SK-N-SH treated with all-trans-retinoic acid at 6 μM for 48 hours (cell line): ENCODE measurements around the gene ATAD5.

ENCODE experiments used
- ARNTL ChIP-seq: fragments of 450-650 bp; formaldehyde crosslinking; IDR thresholded peaks from 2 replicates; pipeline ENCODE4 v1.5.0; 2020; ENCODE audit warnings: low read depth, mild to moderate bottlenecking, moderate library complexity, borderline replicate concordance
- CSDC2 ChIP-seq: fragments of 250-450 bp; sonication (Bioruptor Pico); IDR thresholded peaks from 2 replicates; pipeline ENCODE4 v1.5.0; 2020; ENCODE audit warnings: mild to moderate bottlenecking, moderate library complexity
- ESRRG ChIP-seq: fragments of 250-450 bp; sonication (Bioruptor Pico); IDR thresholded peaks from 2 replicates; pipeline ENCODE4 v1.6.1; 2021; ENCODE audit warnings: mild to moderate bottlenecking
- PATZ1 ChIP-seq: fragments of 250-450 bp; sonication (Bioruptor Pico); IDR thresholded peaks from 2 replicates; pipeline ENCODE4 v1.8.0; 2020; ENCODE audit warnings: mild to moderate bottlenecking, moderate library complexity, borderline replicate concordance
- RARB ChIP-seq: fragments of 250-450 bp; sonication (Bioruptor Pico); IDR thresholded peaks from 2 replicates; pipeline ENCODE4 v1.8.0; 2021; ENCODE audit warnings: mild to moderate bottlenecking, moderate library complexity
- TCF4 ChIP-seq: fragments of 250-450 bp; sonication (Bioruptor Pico); IDR thresholded peaks from 2 replicates; pipeline ENCODE4 v1.8.0; 2021; ENCODE audit warnings: mild to moderate bottlenecking, moderate library complexity, borderline replicate concordance
- ZFP3 ChIP-seq: fragments of 250-450 bp; sonication (Bioruptor Pico); IDR thresholded peaks from 2 replicates; pipeline ENCODE4 v1.5.0; 2020; ENCODE audit warnings: mild to moderate bottlenecking, moderate library complexity
- ZNF565 ChIP-seq: fragments of 450-650 bp; formaldehyde crosslinking; conservative IDR thresholded peaks from 2 replicates; pipeline ENCODE4 v1.5.0; 2020; ENCODE audit warnings: low read depth, mild to moderate bottlenecking, moderate library complexity

- TF ChIP-seq ZFP3 (CRISPR knock-in tag), result no peak
- no peak for TF ChIP-seq ESRRG (CRISPR knock-in tag)
- TF ChIP-seq TCF4, result no peak
- no peak for TF ChIP-seq RARB
- no peak for TF ChIP-seq ARNTL (CRISPR knock-in tag)
- no peak for TF ChIP-seq ZNF565 (CRISPR knock-in tag)
- no peak for TF ChIP-seq PATZ1 (CRISPR knock-in tag)
- TF ChIP-seq CSDC2 (CRISPR knock-in tag), result no peak
Observed at GRCh38 chr17:30926516-30926915, 94.8 kb downstream of the ATAD5 start.
